HepG2 (cell line): Measurements from ENCODE around the gene RILP. TPM values are rescaled to one million over a fixed set of nuclear protein-coding genes. Genes with fewer than 3 reads are reported as not detected.

Source experiments
- GABPB1 ChIP-seq: IDR thresholded peaks from 2 replicates; pipeline ENCODE4 v1.6.1; 2016; ENCODE audit warnings: mild to moderate bottlenecking, missing genetic modification reagents, moderate library complexity, missing compliant biosample characterization
- RARA ChIP-seq: IDR thresholded peaks from 2 replicates; pipeline ENCODE4 v1.6.1; 2016; ENCODE audit warnings: missing genetic modification reagents, missing compliant biosample characterization
- SMYD3 ChIP-seq: sonication (generic); formaldehyde crosslinking; IDR thresholded peaks from 2 replicates; pipeline ENCODE4 v1.8.1; 2023; ENCODE audit warnings: mild to moderate bottlenecking, missing genetic modification reagents
- SOX13 ChIP-seq, 3 experiments: fragments of 450-650 bp in 1 of 3; sonication (generic) in 1 of 3; formaldehyde crosslinking in 1 of 3; IDR thresholded peaks in 2 of 3; conservative IDR thresholded peaks in 1 of 3; 2 replicates each; pipeline versions ENCODE4 v1.5.0 to v1.6.1; 2016 to 2020; ENCODE audit warnings: antibody characterized with exemption in 1 of 3, mild to moderate bottlenecking in 1 of 3, missing compliant biosample characterization in 1 of 3, missing genetic modification reagents in 1 of 3, moderate library complexity in 1 of 3
- SRSF4 ChIP-seq: fragments of 200-400 bp; formaldehyde crosslinking; IDR thresholded peaks from one replicate; pipeline ENCODE4 v1.6.1; 2018; ENCODE audit warnings: mild to moderate bottlenecking, low read depth, low read length, moderate library complexity; ENCODE audit not compliant: poor library complexity, severe bottlenecking
- TSC22D2 ChIP-seq: sonication (generic); formaldehyde crosslinking; IDR thresholded peaks from 2 replicates; pipeline ENCODE4 v1.5.1; 2020; ENCODE audit warnings: missing genetic modification reagents, mild to moderate bottlenecking, borderline replicate concordance
- ZNF10 ChIP-seq: sonication (generic); formaldehyde crosslinking; IDR thresholded peaks from 2 replicates; pipeline ENCODE4 v1.4.0; 2020; ENCODE audit warnings: mild to moderate bottlenecking, low read depth, missing genetic modification reagents, borderline replicate concordance
- ZNF17 ChIP-seq: sonication (generic); formaldehyde crosslinking; IDR thresholded peaks from 2 replicates; pipeline ENCODE4 v1.5.0; 2020; ENCODE audit warnings: mild to moderate bottlenecking, missing genetic modification reagents
- ZNF205 ChIP-seq: IDR thresholded peaks from 2 replicates; pipeline ENCODE4 v1.6.1; 2018; ENCODE audit warnings: missing biosample characterization, missing genetic modification reagents
- ZNF572 ChIP-seq: sonication (generic); formaldehyde crosslinking; IDR thresholded peaks from 2 replicates; pipeline ENCODE4 v1.5.1; 2020; ENCODE audit warnings: mild to moderate bottlenecking, missing genetic modification reagents
- ZNF646 ChIP-seq: sonication (generic); formaldehyde crosslinking; IDR thresholded peaks from 2 replicates; pipeline ENCODE4 v1.9.0; 2021; ENCODE audit warnings: mild to moderate bottlenecking, missing genetic modification reagents
- ZNF747 ChIP-seq: sonication (generic); formaldehyde crosslinking; IDR thresholded peaks from 2 replicates; pipeline ENCODE4 v1.8.1; 2023; ENCODE audit warnings: missing genetic modification reagents, mild to moderate bottlenecking, borderline replicate concordance
- ZNF776 ChIP-seq: sonication (generic); formaldehyde crosslinking; IDR thresholded peaks from 2 replicates; pipeline ENCODE4 v1.4.0; 2020; ENCODE audit warnings: mild to moderate bottlenecking, missing genetic modification reagents
- ZNF788 ChIP-seq: sonication (generic); formaldehyde crosslinking; IDR thresholded peaks from 2 replicates; pipeline ENCODE4 v1.5.0; 2020; ENCODE audit warnings: mild to moderate bottlenecking, missing genetic modification reagents, borderline replicate concordance
- ZSCAN9 ChIP-seq: IDR thresholded peaks from 2 replicates; pipeline ENCODE4 v1.6.1; 2016; ENCODE audit warnings: borderline replicate concordance
- polyA plus RNA-seq, 8 experiments: library from polyadenylated mRNA; depleted of rRNA in 3 of 8; stranded (reverse) in 7 of 8; unstranded in 1 of 8; fragments of >200 nt; fragmentation: Illumina TruSeq in 4 of 8; extraction: Trizol in 4 of 8; gene quantifications; 2 replicates each; pipeline versions ENCODE4 v1.2.1 to v1.2.3, GENCODE V29; 2011 to 2016; ENCODE audit warnings: low read depth in 4 of 8, missing spikeins in 1 of 8, mixed read lengths in 1 of 8; ENCODE audit not compliant: insufficient read depth in 1 of 8
- total RNA-seq, 5 experiments: library from RNA; depleted of rRNA; stranded (reverse); fragments of >200 nt; fragmentation: Illumina TruSeq; extraction: Trizol; gene quantifications; 2 replicates each; pipeline ENCODE4 v1.2.3, GENCODE V29; 2016; ENCODE audit warnings: low read depth in 1 of 5
- TF ChIP-seq, protein P1 (sequence below): sonication (generic); formaldehyde crosslinking; IDR thresholded peaks from 2 replicates; pipeline ENCODE4 v1.4.0; 2020; ENCODE audit warnings: missing genetic modification reagents, mild to moderate bottlenecking, borderline replicate concordance
- TF ChIP-seq, protein P2 (sequence below): sonication (generic); formaldehyde crosslinking; IDR thresholded peaks from 2 replicates; pipeline ENCODE4 v1.4.0; 2020; ENCODE audit warnings: missing genetic modification reagents

Gene RILP
- total and polyA plus RNA-seq, 2 of the 13 experiments (the other 11 are each of a cell fraction or from before 2014, with no cell fraction given): 6.6 to 8.1 TPM

GRCh38 chr17:1606352-1606985 is 43.2 kb downstream of the RILP start (continued):
- TF ChIP-seq SOX13 (IDR thresholded peaks at IDR 0.05): no peak
- peak in 1 of 2 experiments; percentile 42; a peak in 1 of 4 replicates for TF ChIP-seq SOX13 (CRISPR knock-in tag; conservative IDR thresholded peaks at IDR 0.05 in 1 of 2, IDR thresholded peaks at IDR 0.05 in 1 of 2)
- TF ChIP-seq, protein P1, sequence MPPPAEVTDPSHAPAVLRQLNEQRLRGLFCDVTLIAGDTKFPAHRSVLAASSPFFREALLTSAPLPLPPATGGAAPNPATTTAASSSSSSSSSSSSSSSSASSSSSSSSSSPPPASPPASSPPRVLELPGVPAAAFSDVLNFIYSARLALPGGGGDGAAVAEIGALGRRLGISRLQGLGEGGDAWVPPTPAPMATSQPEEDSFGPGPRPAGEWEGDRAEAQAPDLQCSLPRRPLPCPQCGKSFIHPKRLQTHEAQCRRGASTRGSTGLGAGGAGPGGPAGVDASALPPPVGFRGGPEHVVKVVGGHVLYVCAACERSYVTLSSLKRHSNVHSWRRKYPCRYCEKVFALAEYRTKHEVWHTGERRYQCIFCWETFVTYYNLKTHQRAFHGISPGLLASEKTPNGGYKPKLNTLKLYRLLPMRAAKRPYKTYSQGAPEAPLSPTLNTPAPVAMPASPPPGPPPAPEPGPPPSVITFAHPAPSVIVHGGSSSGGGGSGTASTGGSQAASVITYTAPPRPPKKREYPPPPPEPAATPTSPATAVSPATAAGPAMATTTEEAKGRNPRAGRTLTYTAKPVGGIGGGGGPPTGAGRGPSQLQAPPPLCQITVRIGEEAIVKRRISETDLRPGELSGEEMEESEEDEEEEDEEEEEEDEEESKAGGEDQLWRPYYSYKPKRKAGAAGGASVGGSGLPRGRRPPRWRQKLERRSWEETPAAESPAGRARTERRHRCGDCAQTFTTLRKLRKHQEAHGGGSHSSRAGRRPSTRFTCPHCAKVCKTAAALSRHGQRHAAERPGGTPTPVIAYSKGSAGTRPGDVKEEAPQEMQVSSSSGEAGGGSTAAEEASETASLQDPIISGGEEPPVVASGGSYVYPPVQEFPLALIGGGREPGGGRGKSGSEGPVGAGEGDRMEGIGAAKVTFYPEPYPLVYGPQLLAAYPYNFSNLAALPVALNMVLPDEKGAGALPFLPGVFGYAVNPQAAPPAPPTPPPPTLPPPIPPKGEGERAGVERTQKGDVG (CRISPR knock-in tag): peak; percentile 93; the same call in 1 of the 2 replicates
- TF ChIP-seq, protein P2, sequence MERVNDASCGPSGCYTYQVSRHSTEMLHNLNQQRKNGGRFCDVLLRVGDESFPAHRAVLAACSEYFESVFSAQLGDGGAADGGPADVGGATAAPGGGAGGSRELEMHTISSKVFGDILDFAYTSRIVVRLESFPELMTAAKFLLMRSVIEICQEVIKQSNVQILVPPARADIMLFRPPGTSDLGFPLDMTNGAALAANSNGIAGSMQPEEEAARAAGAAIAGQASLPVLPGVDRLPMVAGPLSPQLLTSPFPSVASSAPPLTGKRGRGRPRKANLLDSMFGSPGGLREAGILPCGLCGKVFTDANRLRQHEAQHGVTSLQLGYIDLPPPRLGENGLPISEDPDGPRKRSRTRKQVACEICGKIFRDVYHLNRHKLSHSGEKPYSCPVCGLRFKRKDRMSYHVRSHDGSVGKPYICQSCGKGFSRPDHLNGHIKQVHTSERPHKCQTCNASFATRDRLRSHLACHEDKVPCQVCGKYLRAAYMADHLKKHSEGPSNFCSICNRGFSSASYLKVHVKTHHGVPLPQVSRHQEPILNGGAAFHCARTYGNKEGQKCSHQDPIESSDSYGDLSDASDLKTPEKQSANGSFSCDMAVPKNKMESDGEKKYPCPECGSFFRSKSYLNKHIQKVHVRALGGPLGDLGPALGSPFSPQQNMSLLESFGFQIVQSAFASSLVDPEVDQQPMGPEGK (CRISPR knock-in tag): peak; percentile 92
- peak; percentile 54; the same call in 1 of the 2 replicates for TF ChIP-seq RARA
- TF ChIP-seq SMYD3 (CRISPR knock-in tag): no peak
- TF ChIP-seq ZNF10: no peak
- no peak for TF ChIP-seq ZNF572 (CRISPR knock-in tag)
- TF ChIP-seq ZNF205 (CRISPR knock-in tag): peak; percentile 61; the same call in 1 of the 2 replicates
- peak; percentile 61; the same call in 1 of the 2 replicates for TF ChIP-seq ZNF788 (CRISPR knock-in tag)
- TF ChIP-seq TSC22D2 (CRISPR knock-in tag): no peak
- peak; percentile 44 for TF ChIP-seq GABPB1 (CRISPR knock-in tag)
- no peak for TF ChIP-seq ZSCAN9 (CRISPR knock-in tag)
- TF ChIP-seq ZNF776 (CRISPR knock-in tag): no peak
- no peak for TF ChIP-seq SRSF4
- TF ChIP-seq ZNF646 (CRISPR knock-in tag): no peak
- no peak for TF ChIP-seq ZNF17 (CRISPR knock-in tag)
- 0 out of 2 replicates have a peak, but pooled peaks have one; percentile 45 for TF ChIP-seq ZNF747 (CRISPR knock-in tag)
